EL (cell line): ENCODE data around the gene CAPN1.
"Not testable (repeated sequence)": the region's sequence is repeated elsewhere in the genome, so short reads cannot be mapped to it uniquely, and the experiment has no call there.

Experiments used
- DNase-seq: peaks from one replicate; pipeline ENCODE4 v3.0.0-alpha.2; 2016

Gene CAPN1

GRCh38 chr11:65163684-65164083 lies 18.0 kb upstream of the CAPN1 start:
- DNase-seq: no peak

GRCh38 chr11:65165410-65166317 lies 16.1 kb upstream of the CAPN1 start:
- no peak for DNase-seq

DNA sequence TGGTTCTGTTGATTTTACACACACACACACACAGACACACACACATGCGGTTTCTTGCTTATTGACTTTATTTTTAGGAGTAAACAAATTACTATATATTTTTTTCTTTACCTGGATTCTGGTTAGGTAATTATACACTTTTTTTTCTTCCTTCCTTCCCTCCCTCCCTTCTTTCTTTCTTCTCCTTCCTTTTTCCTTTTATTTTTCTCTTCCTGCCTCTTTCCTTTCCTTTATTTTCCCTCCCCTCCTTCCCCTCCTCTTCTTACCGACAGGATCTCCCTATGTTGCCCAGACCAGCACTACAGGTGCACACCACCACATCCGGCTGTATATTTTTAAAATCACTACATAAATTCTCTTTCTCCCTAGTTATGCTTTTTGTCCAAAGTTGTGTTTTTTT lies 14.8 kb upstream of the CAPN1 start:
- DNase-seq: no peak

DNA sequence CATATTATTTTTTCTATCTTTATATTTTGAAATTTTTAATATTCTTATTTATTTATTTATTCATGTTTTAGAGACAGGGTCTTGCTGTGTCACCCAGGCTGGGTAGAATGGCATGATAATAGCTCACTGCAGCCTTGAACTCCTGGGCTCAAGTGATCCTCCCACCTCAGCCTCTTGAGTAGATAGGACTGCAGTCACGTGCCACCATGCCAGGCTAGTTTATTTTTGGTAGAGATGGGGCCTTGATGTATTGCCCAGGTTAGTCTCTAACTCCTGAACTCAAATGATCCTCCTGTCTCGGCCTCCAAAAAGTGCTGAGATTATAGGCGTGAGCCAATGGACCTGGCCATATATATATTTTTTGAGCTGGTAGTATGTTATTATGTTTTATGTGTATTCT lies 14.1 kb upstream of the CAPN1 start:
- DNase-seq: no peak

DNA sequence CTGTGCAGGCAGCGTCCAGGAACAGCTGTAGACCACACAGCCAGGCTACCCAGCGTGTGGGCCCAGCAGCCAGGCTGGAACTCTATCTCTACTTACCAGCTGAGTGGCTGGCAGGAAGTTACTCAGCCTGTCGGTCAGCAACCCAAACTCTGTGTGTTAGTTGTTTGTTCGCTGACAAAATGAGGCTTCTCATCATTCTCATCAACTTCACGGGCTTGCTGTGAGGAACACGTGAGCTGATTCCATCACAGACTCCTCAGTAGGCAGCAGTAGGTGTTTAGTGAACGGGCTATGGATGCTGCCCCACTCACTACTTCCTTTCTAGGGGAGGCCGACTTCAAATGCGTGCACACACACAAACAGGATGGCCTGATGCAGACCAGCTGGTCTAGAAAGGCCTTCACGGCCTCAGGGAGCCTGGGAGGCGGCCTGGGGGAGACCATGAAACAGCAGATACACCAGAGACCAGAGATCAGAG lies 12.5 kb upstream of the CAPN1 start:
- DNase-seq: no peak

GRCh38 chr11:65170058-65170534 lies 11.6 kb upstream of the CAPN1 start, which contains the start of gene SPDYC:
SPDYC (plus strand) TSS chr11:65170233; CDS start chr11:65171358, 1,125 bp downstream.
- DNase-seq: no peak

DNA sequence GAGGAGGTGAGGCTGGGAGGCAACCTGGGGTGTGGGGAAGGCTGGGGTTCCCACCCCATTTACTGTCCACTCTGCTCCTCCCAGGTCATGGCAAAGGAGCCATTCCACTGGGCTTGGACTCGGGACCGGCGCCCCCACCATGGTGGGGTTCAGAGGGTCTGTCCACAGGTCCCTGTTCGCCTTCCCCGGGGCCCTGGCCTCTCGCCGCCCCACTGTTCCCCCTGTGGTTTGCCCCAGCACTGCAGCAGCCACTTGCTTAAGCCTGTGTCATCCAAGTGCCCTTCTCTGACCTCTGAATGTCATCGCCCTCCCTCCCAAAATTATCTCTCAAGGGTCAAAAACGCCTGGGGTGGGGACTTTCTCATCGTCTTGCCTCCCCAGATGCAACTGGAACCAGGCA lies 9.1 kb upstream of the CAPN1 start:
- no peak for DNase-seq

- not testable (repeated sequence) for DNase-seq
These were observed 7.1 kb upstream of the CAPN1 start for GRCh38 chr11:65174571-65175010.

GRCh38 chr11:65180877-65181568 lies 705 bp upstream of the CAPN1 start:
- DNase-seq: peak; percentile 67

- peak; percentile 25 for DNase-seq
These were observed 786 bp downstream of the CAPN1 start for GRCh38 chr11:65182258-65183170.

- no peak for DNase-seq
These were observed 1.6 kb downstream of the CAPN1 start for GRCh38 chr11:65183201-65183891.

GRCh38 chr11:65184146-65184545 lies 2.4 kb downstream of the CAPN1 start:
- no peak for DNase-seq

DNA sequence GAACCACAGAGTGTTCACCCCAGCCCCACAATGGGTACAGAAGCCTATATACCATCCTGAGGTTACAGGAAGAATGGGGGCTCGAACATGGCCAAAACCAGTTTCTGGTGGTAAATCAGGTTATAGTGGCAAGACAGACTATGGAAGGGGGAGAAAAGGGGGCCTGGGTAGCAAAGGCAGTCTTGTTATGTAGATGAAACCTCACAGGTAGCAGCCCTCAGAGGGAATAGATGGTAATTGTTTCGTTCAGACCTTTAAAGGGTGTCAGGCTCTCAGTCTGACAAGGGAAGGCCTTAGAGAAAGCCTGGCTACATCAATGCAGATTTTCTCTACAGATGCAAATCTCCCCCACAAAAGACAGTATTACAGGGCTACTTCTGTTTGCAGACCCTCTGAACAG lies 3.4 kb downstream of the CAPN1 start:
- DNase-seq: no peak

- no peak for DNase-seq
These were observed 4.2 kb downstream of the CAPN1 start for GRCh38 chr11:65185869-65186341.

DNA sequence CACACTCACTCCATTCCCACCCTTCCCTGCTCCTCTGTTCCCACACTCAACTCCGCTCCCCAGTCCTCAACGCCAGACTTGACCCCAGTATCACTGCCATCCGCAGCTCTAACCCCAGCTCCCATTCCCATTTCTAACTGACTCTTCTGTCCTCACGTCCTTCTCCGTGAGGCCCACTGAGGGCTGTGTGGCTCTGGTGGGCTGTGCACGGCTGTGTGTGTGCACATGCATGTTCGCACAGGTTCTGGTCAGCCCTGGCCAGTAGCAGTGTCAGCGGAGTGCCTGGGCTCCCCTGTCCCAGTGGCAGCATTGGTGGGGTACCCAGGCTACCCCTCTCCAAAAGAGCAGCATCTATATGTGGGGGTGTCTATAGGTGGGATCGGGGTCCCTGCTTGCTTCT lies 5.0 kb downstream of the CAPN1 start:
- DNase-seq: no peak

- DNase-seq: no peak
These were observed 5.5 kb downstream of the CAPN1 start for GRCh38 chr11:65187146-65187675.

- no peak for DNase-seq
These were observed 6.3 kb downstream of the CAPN1 start for GRCh38 chr11:65187971-65188461.

DNA sequence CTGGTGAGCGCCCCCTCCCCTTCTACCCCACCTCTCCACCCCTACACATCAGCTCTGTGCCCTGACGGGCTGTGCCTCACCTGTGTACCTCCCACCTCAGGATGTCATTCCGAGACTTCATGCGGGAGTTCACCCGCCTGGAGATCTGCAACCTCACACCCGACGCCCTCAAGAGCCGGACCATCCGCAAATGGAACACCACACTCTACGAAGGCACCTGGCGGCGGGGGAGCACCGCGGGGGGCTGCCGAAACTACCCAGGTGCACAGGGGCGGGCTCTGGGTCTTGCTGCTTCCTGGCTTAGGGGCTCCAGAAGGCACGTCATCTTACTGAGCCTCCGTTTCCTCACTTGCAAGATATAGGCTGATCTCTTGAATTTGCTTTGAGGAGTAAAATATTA lies 6.8 kb downstream of the CAPN1 start:
- DNase-seq: no peak

GRCh38 chr11:65189191-65189590 lies 7.5 kb downstream of the CAPN1 start:
- no peak for DNase-seq

DNA sequence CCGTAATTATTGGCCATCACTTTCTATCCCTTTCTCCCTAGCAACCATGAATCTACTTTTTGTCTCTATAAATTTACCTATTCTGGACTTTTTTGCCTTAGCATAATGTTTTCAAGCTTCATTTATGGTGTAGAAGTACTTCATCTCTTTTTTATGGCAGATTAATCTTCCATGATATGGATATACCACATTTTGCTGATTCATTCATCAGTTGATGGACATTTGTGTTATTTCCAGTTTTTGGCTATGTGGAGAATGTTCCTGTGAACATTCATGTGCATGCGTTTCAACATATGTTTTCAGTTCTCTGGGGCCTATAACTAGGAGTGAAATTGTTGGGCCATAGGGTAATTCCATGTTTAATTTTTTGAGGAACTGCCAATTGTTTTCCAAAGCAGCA lies 12.8 kb downstream of the CAPN1 start:
- DNase-seq: no peak

GRCh38 chr11:65204143-65204542 lies 22.4 kb downstream of the CAPN1 start:
- DNase-seq: no peak
